HG02884 (cell line): ENCODE measurements around the gene SERPINH1.

Source experiments
- ATAC-seq: cut with Tn5 transposase; IDR thresholded peaks from one replicate; pipeline ENCODE4 v1.9.1; 2021; ENCODE audit warnings: mild to moderate bottlenecking, moderate library complexity; ENCODE audit not compliant: unreplicated experiment

The SERPINH1 gene

DNA sequence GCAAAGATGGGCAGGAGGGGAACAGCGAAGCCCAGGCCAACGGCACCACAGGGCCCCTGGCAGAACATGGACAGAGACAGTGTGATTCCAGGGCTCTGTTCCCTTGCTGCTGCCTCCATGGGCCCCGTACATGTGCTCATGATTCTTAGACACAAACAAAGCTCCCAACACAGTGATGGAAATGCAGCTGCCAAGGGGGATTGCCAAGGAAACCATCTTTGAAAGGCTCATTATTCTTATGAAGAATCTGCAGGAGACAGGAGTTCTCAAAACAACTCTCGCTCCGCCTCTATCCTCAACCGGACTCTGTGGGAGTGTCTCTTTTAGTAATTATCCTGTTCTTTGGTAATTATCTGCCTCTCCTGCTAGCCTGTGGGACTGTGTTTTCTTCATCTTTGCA is 32.2 kb downstream of the SERPINH1 start:
- ATAC-seq = no peak

DNA sequence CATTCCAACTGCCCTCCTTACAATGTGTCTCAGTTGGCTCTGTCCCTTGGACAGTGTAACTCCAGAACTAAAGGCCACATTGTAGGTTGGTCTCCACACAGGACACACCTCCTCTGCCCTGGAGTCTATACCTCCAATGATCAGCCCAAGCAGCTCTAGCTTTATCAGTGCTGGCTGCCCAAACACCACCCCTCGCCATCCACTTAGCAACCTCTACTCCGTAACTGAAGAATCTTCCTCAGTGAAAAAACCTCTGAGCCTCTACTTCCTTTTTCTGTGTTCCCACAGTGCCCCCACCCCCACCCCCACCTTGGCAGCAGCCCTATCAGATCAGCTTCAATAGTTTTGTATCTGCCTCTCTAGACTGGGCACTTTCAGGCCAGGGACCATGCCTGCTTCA is 33.4 kb downstream of the SERPINH1 start:
- no peak for ATAC-seq

DNA sequence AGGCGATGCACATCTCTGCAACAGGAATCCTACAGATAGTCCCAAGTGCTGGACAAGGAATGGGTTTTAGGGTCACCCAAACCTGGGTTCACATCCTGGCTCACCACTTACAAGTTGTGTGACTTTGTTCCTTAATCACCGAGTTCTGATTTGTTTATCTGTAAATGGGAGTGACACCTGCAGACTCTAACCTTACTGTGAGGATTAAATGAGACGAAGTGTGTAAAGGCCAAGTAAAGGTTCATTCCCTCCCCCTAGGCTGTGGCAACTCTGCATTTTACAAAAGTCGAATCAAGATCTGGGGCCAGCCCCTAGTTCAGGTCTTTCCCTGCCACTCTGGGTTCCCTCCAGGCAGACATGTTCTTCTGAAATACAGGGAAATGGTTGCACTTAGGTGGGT is 34.9 kb downstream of the SERPINH1 start:
- ATAC-seq = no peak

GRCh38 chr11:75597636-75598035 is 35.6 kb downstream of the SERPINH1 start:
- ATAC-seq = no peak

- ATAC-seq = no peak
Observed at GRCh38 chr11:75598264-75598663, 36.2 kb downstream of the SERPINH1 start.

- no peak for ATAC-seq
Observed at GRCh38 chr11:75598900-75599299, 36.8 kb downstream of the SERPINH1 start.

DNA sequence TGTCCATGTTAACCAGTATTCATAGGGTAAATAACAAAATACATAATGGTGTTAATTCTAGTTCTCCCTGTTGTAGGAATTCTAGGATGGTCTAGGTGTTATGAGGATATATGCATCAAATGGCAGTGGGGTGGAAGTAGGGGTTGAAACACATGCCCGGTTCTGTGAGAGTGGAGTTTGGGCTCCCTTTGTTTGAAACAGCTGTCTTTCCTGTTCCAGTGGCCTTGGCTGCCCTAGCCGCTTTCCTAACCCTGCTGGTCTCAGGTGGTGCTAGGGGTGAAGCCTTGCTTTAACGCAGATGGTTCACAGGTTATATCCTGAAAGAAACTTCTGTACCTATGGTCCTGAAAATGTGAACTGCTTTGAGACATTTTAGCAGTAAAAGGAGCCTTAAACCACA is 38.3 kb downstream of the SERPINH1 start:
- ATAC-seq = no peak

DNA sequence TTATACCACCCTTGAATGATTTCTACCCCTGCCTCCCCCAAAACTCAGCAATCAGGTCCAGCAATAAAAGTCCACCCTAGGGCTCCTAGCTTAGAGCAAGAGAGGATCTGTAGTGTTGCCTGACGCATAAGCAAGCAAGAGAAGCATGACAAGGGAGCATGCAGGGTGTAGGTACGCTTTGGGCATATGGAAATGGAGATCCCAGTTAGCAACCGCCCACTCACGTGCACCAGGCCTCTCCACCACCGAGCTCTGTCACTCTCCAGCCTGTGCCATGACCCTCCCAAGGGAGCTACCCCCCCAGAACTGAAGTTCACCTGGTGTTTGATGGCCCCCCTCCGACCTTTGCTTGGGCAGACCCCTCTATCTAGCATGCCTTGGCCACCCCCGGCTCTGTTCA is 39.4 kb downstream of the SERPINH1 start:
- ATAC-seq = no peak

- no peak for ATAC-seq
Observed at GRCh38 chr11:75602951-75603350, 40.9 kb downstream of the SERPINH1 start.

DNA sequence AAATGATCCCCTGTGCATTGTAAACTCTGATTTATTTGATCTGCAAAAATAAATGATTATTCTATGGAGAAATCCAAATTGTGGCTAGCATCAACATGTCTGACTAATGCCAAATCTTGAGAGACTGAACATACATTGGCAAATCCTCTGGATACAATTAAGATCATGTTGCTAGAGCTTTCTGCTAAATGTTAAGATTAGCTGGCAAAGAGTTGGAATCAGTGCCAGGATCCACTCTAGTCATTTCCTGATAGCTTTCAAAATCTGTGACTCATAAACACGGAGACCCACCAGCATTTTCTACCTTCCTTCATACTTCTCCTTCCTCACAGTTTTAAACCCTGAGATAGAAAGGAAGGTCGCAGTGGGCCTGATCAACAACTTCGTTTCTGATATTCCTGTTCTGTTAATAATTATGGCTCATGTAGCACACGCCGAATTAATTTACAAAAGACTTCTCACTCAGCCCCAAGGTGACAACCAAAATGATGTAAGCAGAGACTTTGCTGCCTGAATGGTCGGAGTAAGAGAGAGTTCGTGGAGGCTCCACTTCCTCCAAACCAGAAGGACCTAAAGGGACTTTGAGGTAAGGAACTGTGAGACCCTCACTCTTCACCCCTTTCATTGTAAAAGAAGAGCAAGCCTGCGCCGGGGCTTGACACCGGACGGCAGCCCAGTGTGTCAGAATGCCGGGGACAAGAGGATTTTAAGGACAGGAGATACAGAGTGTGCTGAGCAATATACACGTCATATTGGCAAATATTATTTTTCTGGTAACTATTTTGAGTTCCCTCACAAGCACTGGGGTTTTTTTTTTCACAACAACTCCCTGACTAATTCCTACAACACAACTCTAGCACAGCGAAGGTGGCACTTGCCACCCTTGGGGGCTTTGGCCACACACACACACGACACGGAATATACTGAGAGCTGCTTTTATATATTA is 42.0 kb downstream of the SERPINH1 start:
- no peak for ATAC-seq

GRCh38 chr11:75606099-75606498 is 44.0 kb downstream of the SERPINH1 start:
- ATAC-seq = no peak

DNA sequence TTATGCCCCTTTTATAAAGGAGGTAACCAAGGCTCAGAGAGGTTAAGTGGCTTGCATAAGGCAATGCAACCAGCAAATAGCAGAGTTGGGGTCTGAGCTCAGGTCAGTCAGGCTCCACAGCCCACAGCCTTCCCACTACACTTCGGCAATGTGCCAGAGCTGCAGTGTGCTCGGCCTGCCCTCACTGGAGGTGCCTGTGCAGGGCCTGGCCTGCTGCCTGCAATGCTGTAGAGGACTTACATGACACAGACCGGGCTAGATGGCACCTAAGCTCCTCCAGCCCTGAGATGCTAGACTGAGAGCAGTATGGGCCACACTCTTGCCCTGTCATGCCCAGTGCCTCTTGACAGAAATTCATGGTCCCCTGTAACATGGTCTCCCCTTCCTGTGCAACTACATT is 49.8 kb downstream of the SERPINH1 start:
- ATAC-seq = no peak

- no peak for ATAC-seq
Observed at GRCh38 chr11:75615751-75616150, 53.7 kb downstream of the SERPINH1 start.

GRCh38 chr11:75616281-75616680 is 54.2 kb downstream of the SERPINH1 start:
- no peak for ATAC-seq
